ENCODE results near the gene TBX18.

TBX18 gene

GRCh38 chr6:84740385-84740784 lies 24.0 kb downstream of the TBX18 start:
- in situ Hi-C loops (cut with MboI; ENCODE audit: low pct_unique_long_range_greater_than_20kb, low sequenced_read_pairs, unreplicated experiment) = no loop called here
- no peak for DNase-seq (ENCODE audit: low spot score)
- TF ChIP-seq, protein P1, sequence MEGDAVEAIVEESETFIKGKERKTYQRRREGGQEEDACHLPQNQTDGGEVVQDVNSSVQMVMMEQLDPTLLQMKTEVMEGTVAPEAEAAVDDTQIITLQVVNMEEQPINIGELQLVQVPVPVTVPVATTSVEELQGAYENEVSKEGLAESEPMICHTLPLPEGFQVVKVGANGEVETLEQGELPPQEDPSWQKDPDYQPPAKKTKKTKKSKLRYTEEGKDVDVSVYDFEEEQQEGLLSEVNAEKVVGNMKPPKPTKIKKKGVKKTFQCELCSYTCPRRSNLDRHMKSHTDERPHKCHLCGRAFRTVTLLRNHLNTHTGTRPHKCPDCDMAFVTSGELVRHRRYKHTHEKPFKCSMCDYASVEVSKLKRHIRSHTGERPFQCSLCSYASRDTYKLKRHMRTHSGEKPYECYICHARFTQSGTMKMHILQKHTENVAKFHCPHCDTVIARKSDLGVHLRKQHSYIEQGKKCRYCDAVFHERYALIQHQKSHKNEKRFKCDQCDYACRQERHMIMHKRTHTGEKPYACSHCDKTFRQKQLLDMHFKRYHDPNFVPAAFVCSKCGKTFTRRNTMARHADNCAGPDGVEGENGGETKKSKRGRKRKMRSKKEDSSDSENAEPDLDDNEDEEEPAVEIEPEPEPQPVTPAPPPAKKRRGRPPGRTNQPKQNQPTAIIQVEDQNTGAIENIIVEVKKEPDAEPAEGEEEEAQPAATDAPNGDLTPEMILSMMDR (IDR thresholded peaks at IDR 0.05; ENCODE audit: extremely low read depth, insufficient read depth, missing control alignments) = no peak

GRCh38 chr6:84739866-84740208 lies 24.6 kb downstream of the TBX18 start:
- TF ChIP-seq, protein P1 (IDR thresholded peaks at IDR 0.05; ENCODE audit: extremely low read depth, insufficient read depth, missing control alignments) = no peak
- in situ Hi-C loops (cut with MboI; ENCODE audit: low pct_unique_long_range_greater_than_20kb, low sequenced_read_pairs, unreplicated experiment) = no loop called here
- no peak for DNase-seq (ENCODE audit: low spot score)

- TF ChIP-seq, protein P1 (IDR thresholded peaks at IDR 0.05; ENCODE audit: extremely low read depth, insufficient read depth, missing control alignments) = no peak
- DNase-seq (ENCODE audit: low spot score) = no peak
- in situ Hi-C loops (cut with MboI; ENCODE audit: low pct_unique_long_range_greater_than_20kb, low sequenced_read_pairs, unreplicated experiment) = no loop called here
Measured at GRCh38 chr6:84738996-84739865, 25.2 kb downstream of the TBX18 start.

DNA sequence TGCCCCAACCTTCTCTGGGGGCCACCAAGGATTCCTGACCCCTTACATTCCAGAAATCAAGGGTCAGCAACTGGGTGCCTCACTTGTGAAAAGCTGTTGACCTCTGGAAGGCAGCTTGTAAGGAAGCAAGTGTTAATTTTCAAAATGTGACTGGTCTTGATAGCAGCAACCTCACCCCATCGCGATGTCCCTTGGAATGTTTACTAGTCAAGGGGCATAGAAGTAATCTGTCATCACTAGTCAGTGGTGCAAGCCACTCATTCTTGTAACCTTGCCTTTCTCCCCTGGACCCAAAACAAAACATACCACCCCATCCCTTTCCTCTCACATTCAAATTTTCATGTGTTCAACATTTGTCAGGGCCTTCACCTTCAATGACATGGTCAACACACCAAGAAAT lies 30.5 kb downstream of the TBX18 start:
- TF ChIP-seq, protein P1 (IDR thresholded peaks at IDR 0.05; ENCODE audit: extremely low read depth, insufficient read depth, missing control alignments) = no peak
- no peak for DNase-seq (ENCODE audit: low spot score)
- in situ Hi-C loops (cut with MboI; ENCODE audit: low pct_unique_long_range_greater_than_20kb, low sequenced_read_pairs, unreplicated experiment) = no loop called here

GRCh38 chr6:84731901-84732300 lies 32.5 kb downstream of the TBX18 start:
- in situ Hi-C loops (cut with MboI; ENCODE audit: low pct_unique_long_range_greater_than_20kb, low sequenced_read_pairs, unreplicated experiment) = no loop called here
- TF ChIP-seq, protein P1 (IDR thresholded peaks at IDR 0.05; ENCODE audit: extremely low read depth, insufficient read depth, missing control alignments) = no peak

DNA sequence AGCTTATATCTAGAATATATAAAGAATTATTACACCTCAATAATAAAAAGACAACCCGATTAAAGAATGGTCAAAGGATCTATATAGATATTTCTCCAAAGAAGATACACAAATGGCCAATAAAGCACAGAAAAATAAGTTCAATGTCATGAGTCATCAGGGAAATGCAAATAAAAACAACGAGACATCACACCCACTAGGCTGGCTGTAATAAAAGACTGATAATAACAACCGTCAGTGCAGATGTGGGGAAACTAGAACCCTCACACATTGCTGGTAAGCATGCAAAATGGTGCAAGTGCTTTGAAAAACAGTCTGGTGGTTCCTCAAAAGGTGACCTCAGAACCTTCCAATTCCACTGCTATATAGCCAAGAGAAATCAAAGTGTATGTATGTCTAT lies 33.0 kb downstream of the TBX18 start:
- TF ChIP-seq, protein P1 (IDR thresholded peaks at IDR 0.05; ENCODE audit: extremely low read depth, insufficient read depth, missing control alignments) = no peak
- in situ Hi-C loops (cut with MboI; ENCODE audit: low pct_unique_long_range_greater_than_20kb, low sequenced_read_pairs, unreplicated experiment) = no loop called here
- no peak for DNase-seq (ENCODE audit: low spot score)

More at GRCh38 chr6:84731901-84732300, 32.5 kb downstream of the TBX18 start:
- DNase-seq (ENCODE audit: low spot score) = no peak
